Measurements from ENCODE around the gene RAI14. TPM values are rescaled to one million over a fixed set of nuclear protein-coding genes. Genes with fewer than 3 reads are reported as not detected.

Gene RAI14
- total RNA-seq, 1 donor from 2014 or later, result 259 TPM

- no peak for DNase-seq
- Mint-ChIP-seq H3K4me1 (ENCODE audit: low read depth, unreplicated experiment) (peaks cover 23% of the 10 kb centered on the region), H3K9me3 (ENCODE audit: unreplicated experiment) (peaks cover 11% of the 10 kb centered on the region), H3K27ac (ENCODE audit: unreplicated experiment) (no peak overlapping the region), H3K27me3 (ENCODE audit: unreplicated experiment) (peaks cover 3% of the 10 kb centered on the region), H3K36me3 (ENCODE audit: unreplicated experiment) (peaks cover 5% of the 10 kb centered on the region), H3K4me3 (ENCODE audit: unreplicated experiment) (no peak overlapping the region)
- TF ChIP-seq, protein P1, sequence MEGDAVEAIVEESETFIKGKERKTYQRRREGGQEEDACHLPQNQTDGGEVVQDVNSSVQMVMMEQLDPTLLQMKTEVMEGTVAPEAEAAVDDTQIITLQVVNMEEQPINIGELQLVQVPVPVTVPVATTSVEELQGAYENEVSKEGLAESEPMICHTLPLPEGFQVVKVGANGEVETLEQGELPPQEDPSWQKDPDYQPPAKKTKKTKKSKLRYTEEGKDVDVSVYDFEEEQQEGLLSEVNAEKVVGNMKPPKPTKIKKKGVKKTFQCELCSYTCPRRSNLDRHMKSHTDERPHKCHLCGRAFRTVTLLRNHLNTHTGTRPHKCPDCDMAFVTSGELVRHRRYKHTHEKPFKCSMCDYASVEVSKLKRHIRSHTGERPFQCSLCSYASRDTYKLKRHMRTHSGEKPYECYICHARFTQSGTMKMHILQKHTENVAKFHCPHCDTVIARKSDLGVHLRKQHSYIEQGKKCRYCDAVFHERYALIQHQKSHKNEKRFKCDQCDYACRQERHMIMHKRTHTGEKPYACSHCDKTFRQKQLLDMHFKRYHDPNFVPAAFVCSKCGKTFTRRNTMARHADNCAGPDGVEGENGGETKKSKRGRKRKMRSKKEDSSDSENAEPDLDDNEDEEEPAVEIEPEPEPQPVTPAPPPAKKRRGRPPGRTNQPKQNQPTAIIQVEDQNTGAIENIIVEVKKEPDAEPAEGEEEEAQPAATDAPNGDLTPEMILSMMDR (IDR thresholded peaks at IDR 0.05; ENCODE audit: partially characterized antibody, unreplicated experiment), result no peak
Observed at GRCh38 chr5:34694685-34695084, 38.6 kb downstream of the RAI14 start.

GRCh38 chr5:34695275-34696027 is 39.3 kb downstream of the RAI14 start:
- peaks cover 3% of the 10 kb centered on the region for H3K27me3 Mint-ChIP-seq (ENCODE audit: unreplicated experiment)
- DNase-seq, result no peak
- TF ChIP-seq, protein P1 (IDR thresholded peaks at IDR 0.05; ENCODE audit: partially characterized antibody, unreplicated experiment), result no peak
- peaks cover 11% of the 10 kb centered on the region for H3K9me3 Mint-ChIP-seq (ENCODE audit: unreplicated experiment)
- H3K4me3 Mint-ChIP-seq (ENCODE audit: unreplicated experiment), result no peak overlapping the region
- H3K27ac Mint-ChIP-seq (ENCODE audit: unreplicated experiment), result no peak overlapping the region
- H3K4me1 Mint-ChIP-seq (ENCODE audit: low read depth, unreplicated experiment), result peaks cover 22% of the 10 kb centered on the region
- H3K36me3 Mint-ChIP-seq (ENCODE audit: unreplicated experiment), result no peaks in the 10 kb centered on the region

DNA sequence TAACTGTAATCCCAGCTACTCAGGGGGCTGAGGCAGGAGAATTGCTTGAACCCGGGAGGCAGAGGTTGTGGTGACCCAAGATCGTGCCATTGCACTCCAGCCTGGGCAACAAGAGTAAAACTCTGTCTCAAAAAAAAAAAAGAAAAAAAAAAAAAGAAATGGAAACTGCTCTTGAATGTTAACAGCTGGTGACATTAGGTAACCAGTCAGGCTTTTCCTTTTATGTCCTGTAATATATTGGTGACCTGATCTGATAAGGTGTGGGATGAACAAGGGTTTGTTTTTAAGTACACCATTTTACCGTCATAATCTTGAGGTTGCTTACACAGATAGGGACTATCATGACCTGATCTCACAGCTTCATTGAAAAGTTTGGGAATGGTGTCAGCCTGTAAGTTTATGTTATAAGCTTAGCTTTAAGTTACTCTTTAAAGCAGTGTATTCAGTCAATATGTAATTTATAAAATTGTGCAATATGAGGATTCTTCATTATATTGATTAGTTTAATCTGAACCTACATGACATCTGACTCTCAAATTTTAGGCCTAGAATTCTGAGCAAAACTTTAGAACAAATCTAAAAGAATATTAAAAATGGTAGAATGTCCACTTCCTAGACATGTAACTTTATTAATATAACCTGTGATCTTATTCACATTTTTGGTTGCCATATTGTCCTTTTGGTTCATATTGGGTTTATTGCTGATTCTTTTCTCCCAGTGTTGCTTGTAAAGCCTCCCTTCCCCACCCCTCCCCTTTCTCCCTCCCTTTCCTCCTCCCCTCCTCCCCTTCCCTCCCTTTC is 41.4 kb downstream of the RAI14 start:
- Mint-ChIP-seq H3K27me3 (ENCODE audit: unreplicated experiment) (no peaks in the 10 kb centered on the region), H3K4me3 (ENCODE audit: unreplicated experiment) (no peak overlapping the region), H3K36me3 (ENCODE audit: unreplicated experiment) (no peaks in the 10 kb centered on the region), H3K27ac (ENCODE audit: unreplicated experiment) (no peak overlapping the region), H3K4me1 (ENCODE audit: low read depth, unreplicated experiment) (peaks cover 30% of the 10 kb centered on the region), H3K9me3 (ENCODE audit: unreplicated experiment) (peaks cover 7% of the 10 kb centered on the region)
- DNase-seq, result no peak
- TF ChIP-seq, protein P1 (IDR thresholded peaks at IDR 0.05; ENCODE audit: partially characterized antibody, unreplicated experiment), result no peak

GRCh38 chr5:34698109-34698419 is 41.9 kb downstream of the RAI14 start:
- Mint-ChIP-seq H3K27ac (ENCODE audit: unreplicated experiment) (no peak overlapping the region), H3K27me3 (ENCODE audit: unreplicated experiment) (no peaks in the 10 kb centered on the region), H3K4me1 (ENCODE audit: low read depth, unreplicated experiment) (peaks cover 30% of the 10 kb centered on the region), H3K36me3 (ENCODE audit: unreplicated experiment) (no peaks in the 10 kb centered on the region), H3K9me3 (ENCODE audit: unreplicated experiment) (peaks cover 5% of the 10 kb centered on the region), H3K4me3 (ENCODE audit: unreplicated experiment) (no peak overlapping the region)
- TF ChIP-seq, protein P1 (IDR thresholded peaks at IDR 0.05; ENCODE audit: partially characterized antibody, unreplicated experiment), result no peak
- DNase-seq, result no peak

- DNase-seq, result no peak
- no peaks in the 10 kb centered on the region for H3K36me3 Mint-ChIP-seq (ENCODE audit: unreplicated experiment)
- H3K27me3 Mint-ChIP-seq (ENCODE audit: unreplicated experiment), result no peaks in the 10 kb centered on the region
- H3K9me3 Mint-ChIP-seq (ENCODE audit: unreplicated experiment), result peaks cover 5% of the 10 kb centered on the region
- peaks cover 34% of the 10 kb centered on the region for H3K4me1 Mint-ChIP-seq (ENCODE audit: low read depth, unreplicated experiment)
- H3K27ac Mint-ChIP-seq (ENCODE audit: unreplicated experiment), result no peak overlapping the region
- TF ChIP-seq, protein P1 (IDR thresholded peaks at IDR 0.05; ENCODE audit: partially characterized antibody, unreplicated experiment), result no peak
- no peak overlapping the region for H3K4me3 Mint-ChIP-seq (ENCODE audit: unreplicated experiment)
Observed at GRCh38 chr5:34698754-34699153, 42.6 kb downstream of the RAI14 start.

Data from glutamatergic neuron (in vitro differentiated cells).